Measurements from ENCODE around the gene RCAN1. TPM values are rescaled to one million over a fixed set of nuclear protein-coding genes. Genes with fewer than 3 reads are reported as not detected.
"Not testable (repeated sequence)": the region's sequence is repeated elsewhere in the genome, so short reads cannot be mapped to it uniquely, and the experiment has no call there.

Gene RCAN1
- total and polyA plus RNA-seq, 4 donors = 12.2 to 32.8 (median 29.8) TPM

DNA sequence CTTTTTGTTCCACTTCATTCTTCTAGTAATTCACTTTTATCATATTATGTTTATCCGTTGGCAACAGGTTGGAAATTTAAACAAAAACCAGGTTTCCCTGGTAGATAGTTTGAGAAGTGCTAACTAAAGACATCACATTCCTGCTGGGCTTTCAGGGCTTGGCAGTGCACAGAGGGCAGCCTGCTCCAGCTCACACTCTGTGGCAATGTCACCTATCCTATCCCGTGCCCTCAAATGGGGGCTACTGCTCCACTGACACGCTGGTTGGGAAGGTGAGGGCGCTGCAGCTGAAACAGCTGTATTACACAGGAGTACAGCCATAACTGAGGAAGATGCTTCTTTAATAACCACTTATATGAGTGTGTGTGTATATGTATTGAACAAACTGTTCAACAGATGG, 49.7 kb downstream of the RCAN1 start:
- no peak for DNase-seq
- peaks cover 0 to 7% (median 0%) of the 10 kb centered on the region in 5 donors for H3K4me1 ChIP-seq (ENCODE audit: control insufficient read depth in 5 of 5, insufficient read depth in 5 of 5, low read length in 5 of 5)
- no peak overlapping the region for H3K9ac ChIP-seq (ENCODE audit: insufficient read depth in 1 of 2, low read length in 2 of 2)
- H3K27ac ChIP-seq (ENCODE audit: low read depth in 1 of 2, low read length in 1 of 2) = no peak overlapping the region
- TF ChIP-seq, protein P1, sequence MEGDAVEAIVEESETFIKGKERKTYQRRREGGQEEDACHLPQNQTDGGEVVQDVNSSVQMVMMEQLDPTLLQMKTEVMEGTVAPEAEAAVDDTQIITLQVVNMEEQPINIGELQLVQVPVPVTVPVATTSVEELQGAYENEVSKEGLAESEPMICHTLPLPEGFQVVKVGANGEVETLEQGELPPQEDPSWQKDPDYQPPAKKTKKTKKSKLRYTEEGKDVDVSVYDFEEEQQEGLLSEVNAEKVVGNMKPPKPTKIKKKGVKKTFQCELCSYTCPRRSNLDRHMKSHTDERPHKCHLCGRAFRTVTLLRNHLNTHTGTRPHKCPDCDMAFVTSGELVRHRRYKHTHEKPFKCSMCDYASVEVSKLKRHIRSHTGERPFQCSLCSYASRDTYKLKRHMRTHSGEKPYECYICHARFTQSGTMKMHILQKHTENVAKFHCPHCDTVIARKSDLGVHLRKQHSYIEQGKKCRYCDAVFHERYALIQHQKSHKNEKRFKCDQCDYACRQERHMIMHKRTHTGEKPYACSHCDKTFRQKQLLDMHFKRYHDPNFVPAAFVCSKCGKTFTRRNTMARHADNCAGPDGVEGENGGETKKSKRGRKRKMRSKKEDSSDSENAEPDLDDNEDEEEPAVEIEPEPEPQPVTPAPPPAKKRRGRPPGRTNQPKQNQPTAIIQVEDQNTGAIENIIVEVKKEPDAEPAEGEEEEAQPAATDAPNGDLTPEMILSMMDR (IDR thresholded peaks at IDR 0.05; ENCODE audit: control extremely low read depth, extremely low read depth) = no peak
- H3K4me3 ChIP-seq = no peak overlapping the region
- 96 to 97% methylated on average over 4 of the region's 4 CpGs for WGBS, 2 donors
- no peak for ATAC-seq (ENCODE audit: insufficient read depth, low FRiP score)
- H3K9me3 ChIP-seq (ENCODE audit: control insufficient read depth in 4 of 4, insufficient read depth in 3 of 4, low read length in 3 of 4) = no peaks in the 10 kb centered on the region
- H3K36me3 ChIP-seq (ENCODE audit: control insufficient read depth in 4 of 4, insufficient read depth in 4 of 4, low read length in 4 of 4) = peaks cover 0 to 2% (median 0%) of the 10 kb centered on the region in 4 donors
- H3K27me3 ChIP-seq (ENCODE audit: control insufficient read depth in 3 of 3, insufficient read depth in 3 of 3, low read length in 2 of 3) = no peaks in the 10 kb centered on the region

DNA sequence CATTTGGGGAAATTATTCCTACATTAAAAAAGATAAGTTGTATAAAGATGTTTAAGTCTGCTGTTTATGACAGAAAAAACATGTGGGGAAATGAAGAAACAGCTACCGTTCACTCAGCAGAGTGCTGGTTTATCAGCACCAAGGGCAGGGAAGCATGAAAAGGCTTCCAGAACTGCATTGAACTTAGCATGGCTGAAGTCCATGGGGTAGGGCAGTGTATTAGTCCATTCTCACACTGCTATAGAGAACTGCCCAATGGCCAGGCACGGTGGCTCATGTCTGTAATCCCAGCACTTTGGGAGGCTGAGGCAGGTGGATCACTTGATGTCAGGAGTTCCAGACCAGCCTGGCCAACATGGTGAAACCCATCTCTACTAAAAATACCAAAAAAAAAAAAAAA, 51.5 kb downstream of the RCAN1 start:
- not testable (repeated sequence) for H3K36me3 ChIP-seq (ENCODE audit: control insufficient read depth in 4 of 4, insufficient read depth in 4 of 4, low read length in 4 of 4); DNase-seq; H3K27me3 ChIP-seq (ENCODE audit: control insufficient read depth in 3 of 3, insufficient read depth in 3 of 3, low read length in 2 of 3); H3K27ac ChIP-seq (ENCODE audit: low read depth in 1 of 2, low read length in 1 of 2); H3K4me3 ChIP-seq; H3K9me3 ChIP-seq (ENCODE audit: control insufficient read depth in 4 of 4, insufficient read depth in 3 of 4, low read length in 3 of 4); ATAC-seq (ENCODE audit: insufficient read depth, low FRiP score); H3K9ac ChIP-seq (ENCODE audit: insufficient read depth in 1 of 2, low read length in 2 of 2); H3K4me1 ChIP-seq (ENCODE audit: control insufficient read depth in 5 of 5, insufficient read depth in 5 of 5, low read length in 5 of 5)
- 92 to 98% methylated on average over 2 of the region's 2 CpGs for WGBS, 2 donors

DNA sequence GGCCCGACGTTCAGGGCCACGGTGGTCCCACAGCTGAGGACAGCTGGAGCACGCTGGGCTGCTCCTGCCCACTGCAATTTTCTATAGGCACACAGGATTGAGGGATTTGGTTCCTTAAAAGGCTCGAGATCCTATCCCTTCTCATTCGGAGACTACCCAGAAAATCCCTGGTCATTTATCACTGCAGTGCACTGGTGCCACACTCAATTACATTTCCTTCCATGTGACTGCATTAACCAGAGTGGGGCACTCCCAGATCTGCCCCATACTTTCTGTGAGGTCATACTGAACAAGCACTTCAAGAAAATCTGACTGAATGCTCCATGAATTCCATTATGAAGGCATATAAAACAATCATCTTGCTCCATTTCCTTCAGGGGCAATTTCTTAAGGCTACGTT, 53.1 kb downstream of the RCAN1 start:
- Histone ChIP-seq H3K9ac (ENCODE audit: insufficient read depth in 1 of 2, low read length in 2 of 2) (no peak overlapping the region), H3K4me3 (no peak overlapping the region), H3K27me3 (ENCODE audit: control insufficient read depth in 3 of 3, insufficient read depth in 3 of 3, low read length in 2 of 3) (no peaks in the 10 kb centered on the region), H3K27ac (ENCODE audit: low read depth in 1 of 2, low read length in 1 of 2) (no peak overlapping the region), H3K9me3 (ENCODE audit: control insufficient read depth in 4 of 4, insufficient read depth in 3 of 4, low read length in 3 of 4) (no peaks in the 10 kb centered on the region), H3K36me3 (ENCODE audit: control insufficient read depth in 4 of 4, insufficient read depth in 4 of 4, low read length in 4 of 4) (peaks cover 0 to 2% (median 0%) of the 10 kb centered on the region in 4 donors), H3K4me1 (ENCODE audit: control insufficient read depth in 5 of 5, insufficient read depth in 5 of 5, low read length in 5 of 5) (peaks cover 0 to 7% (median 0%) of the 10 kb centered on the region in 5 donors)
- DNase-seq = no peak
- WGBS, 2 donors = 87 to 90% methylated on average over 7 of the region's 7 CpGs
- TF ChIP-seq, protein P1 (IDR thresholded peaks at IDR 0.05; ENCODE audit: control extremely low read depth, extremely low read depth) = no peak
- ATAC-seq (ENCODE audit: insufficient read depth, low FRiP score) = no peak

DNA sequence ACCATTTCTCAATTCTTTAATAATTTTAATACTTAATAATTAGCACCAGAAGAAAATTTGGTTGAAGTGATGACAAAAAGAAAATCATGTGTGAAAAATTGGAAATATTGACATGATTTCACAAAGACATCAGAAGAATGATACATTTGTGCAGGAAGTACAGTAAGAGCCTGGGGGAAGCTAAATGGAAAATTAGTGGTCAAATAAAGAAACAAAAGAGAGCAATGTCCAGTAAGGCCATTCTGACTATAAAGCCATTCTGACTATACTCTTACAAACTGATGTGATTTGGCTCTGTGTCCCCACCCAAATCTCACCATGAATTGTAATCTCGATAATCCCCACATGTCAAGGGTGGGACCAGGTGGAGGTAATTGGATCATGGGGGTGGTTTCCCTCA, 54.3 kb downstream of the RCAN1 start:
- DNase-seq (no peak), ATAC-seq (ENCODE audit: insufficient read depth, low FRiP score) (no peak)
- Histone ChIP-seq H3K36me3 (ENCODE audit: control insufficient read depth in 4 of 4, insufficient read depth in 4 of 4, low read length in 4 of 4) (no peaks in the 10 kb centered on the region), H3K9me3 (ENCODE audit: control insufficient read depth in 4 of 4, insufficient read depth in 3 of 4, low read length in 3 of 4) (no peaks in the 10 kb centered on the region), H3K4me1 (ENCODE audit: control insufficient read depth in 5 of 5, insufficient read depth in 5 of 5, low read length in 5 of 5) (peaks cover 0 to 3% (median 0%) of the 10 kb centered on the region in 5 donors), H3K9ac (ENCODE audit: insufficient read depth in 1 of 2, low read length in 2 of 2) (no peak overlapping the region), H3K27ac (ENCODE audit: low read depth in 1 of 2, low read length in 1 of 2) (no peak overlapping the region), H3K4me3 (no peak overlapping the region), H3K27me3 (ENCODE audit: control insufficient read depth in 3 of 3, insufficient read depth in 3 of 3, low read length in 2 of 3) (no peaks in the 10 kb centered on the region)
- TF ChIP-seq, protein P1 (IDR thresholded peaks at IDR 0.05; ENCODE audit: control extremely low read depth, extremely low read depth) = no peak
- WGBS, 2 donors = 0% methylated on average over 1 of the region's 1 CpG

Data from lung (tissue), 12 donors.